ENCODE data around the gene GALNT11.

DNA sequence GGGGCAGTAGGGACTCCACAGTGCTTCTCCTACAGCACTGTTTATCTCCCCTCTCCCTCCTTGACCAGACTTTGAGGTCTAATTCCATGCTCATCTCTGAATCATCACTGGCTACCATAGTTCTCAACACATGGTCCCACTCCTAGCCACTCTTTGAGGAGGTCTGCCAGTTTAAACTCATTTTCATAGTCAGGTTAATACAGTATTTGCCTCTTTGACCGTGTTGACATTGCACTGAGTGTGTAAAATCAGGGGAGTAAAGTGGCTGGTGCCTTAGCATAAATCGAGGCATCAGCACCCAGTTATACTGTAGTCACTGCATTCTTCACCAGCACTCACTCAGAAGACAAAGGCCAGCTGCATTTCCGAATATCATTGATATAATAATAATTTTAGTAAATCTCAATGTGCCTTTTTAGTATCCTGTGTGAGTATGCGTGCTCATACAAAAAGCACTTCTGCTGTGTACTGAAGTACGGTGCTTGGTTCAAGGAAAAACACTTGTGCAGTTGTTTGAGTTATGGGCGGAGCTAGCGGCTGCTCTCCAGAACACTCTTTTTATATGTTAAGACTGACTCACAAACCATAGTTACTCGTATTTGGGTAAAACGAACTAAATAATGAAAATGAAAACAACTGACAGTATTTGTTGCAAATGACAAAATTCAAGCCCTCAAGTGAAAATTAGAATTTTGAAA lies 89.7 kb downstream of the GALNT11 start:
- TF ChIP-seq POLR2A (IDR thresholded peaks at IDR 0.05; ENCODE audit: low read depth, low read length) (no peak), TAF1 (IDR thresholded peaks at IDR 0.05; ENCODE audit: low read depth, low read length) (no peak), POLR2AphosphoS5 (IDR thresholded peaks at IDR 0.05; ENCODE audit: low read depth, low read length) (no peak), POU2F2 (IDR thresholded peaks at IDR 0.05; ENCODE audit: low read depth, low read length) (no peak), SPI1 (IDR thresholded peaks at IDR 0.05; ENCODE audit: low read depth, low read length) (no peak)

Data from GM12891 (cell line).